Left lung (tissue), 10 donors: Measurements from ENCODE around the gene ADORA2A. TPM values are rescaled to one million over a fixed set of nuclear protein-coding genes. Genes with fewer than 3 reads are reported as not detected.

Source experiments
- ATAC-seq: fragments of 200-7000 bp; cut with Tn5 transposase; one replicate; pipeline ENCODE4 v1.9.1; 2020; ENCODE audit warnings: moderate library complexity
- DNase-seq, 4 donors: peaks; one replicate each; pipeline ENCODE4 v3.0.0-alpha.2; 2013 to 2020
- H3K27ac ChIP-seq, 2 donors: fragments of 200-600 bp; sonication (generic) in 1 of 2; one replicate each; pipeline versions ENCODE4 v1.5.0 to v1.8.0; 2020 to 2021
- H3K27me3 ChIP-seq, 2 donors: fragments of 200-600 bp; sonication (generic) in 1 of 2; one replicate each; pipeline versions ENCODE4 v1.5.0 to v1.8.0; 2020 to 2021
- H3K36me3 ChIP-seq, 2 donors: fragments of 200-600 bp; sonication (generic) in 1 of 2; one replicate each; pipeline versions ENCODE4 v1.5.0 to v1.8.0; 2020 to 2021
- H3K4me1 ChIP-seq, 2 donors: fragments of 200-600 bp; one replicate each; pipeline ENCODE4 v1.8.0; 2021
- H3K4me3 ChIP-seq, 2 donors: fragments of 200-600 bp; sonication (generic) in 1 of 2; one replicate each; pipeline versions ENCODE4 v1.5.0 to v1.8.0; 2020 to 2021; ENCODE audit warnings: mild to moderate bottlenecking in 1 of 2
- H3K9me3 ChIP-seq, 2 donors: fragments of 200-600 bp; sonication (generic) in 1 of 2; one replicate each; pipeline versions ENCODE4 v1.5.0 to v1.8.0; 2020 to 2021
- CTCF ChIP-seq, 2 donors: fragments of 200-600 bp; sonication (generic) in 1 of 2; IDR thresholded peaks; one replicate each; pipeline versions ENCODE4 v1.5.0 to v1.8.0; 2021; ENCODE audit warnings: antibody characterized with exemption in 2 of 2
- intact Hi-C, 2 donors: fragments of 100-400 bp; cut with DNase I; formaldehyde crosslinking; loops; one replicate each; pipeline versions ENCODE4 v1.11.2 to v1.14.2; 2022
- polyA plus RNA-seq, 6 donors: library from polyadenylated mRNA; unstranded; fragments of 120-200 nt; gene quantifications; one replicate each; pipeline ENCODE4 v1.2.1, GENCODE V29; 2013; ENCODE audit not compliant: insufficient read length in 6 of 6
- total RNA-seq, 2 donors: library from RNA; stranded (reverse); fragmentation: NEBNext Ultra II Directional; extraction: Animal tissue kit (Norgen Biotek cat#: 25700); gene quantifications; one replicate each; pipeline ENCODE4 v1.2.1, GENCODE V29; 2021
- donor health status: DM: no; HTN: yes; CAD: no.
- donor health status: DM: no; HTN: no; CAD: no.

Gene ADORA2A
- total and polyA plus RNA-seq, 8 donors: 11.5 to 31.9 (median 25.9) TPM

- DNase-seq (peak in 1 of 4 donors; percentile 61), ATAC-seq (no peak)
- Histone ChIP-seq H3K27ac (peak overlapping the region in 1 of 2 donors; percentile 79), H3K4me3 (peak overlapping the region in 1 of 2 donors; percentile 30), H3K4me1 (peaks cover 19 to 99% of the 10 kb centered on the region in 2 donors), H3K9me3 (no peaks in the 10 kb centered on the region), H3K36me3 (peaks cover 0 to 4% of the 10 kb centered on the region in 2 donors), H3K27me3 (peaks cover 0 to 8% of the 10 kb centered on the region in 2 donors)
- no peak for TF ChIP-seq CTCF (IDR thresholded peaks at IDR 0.05)
- intact Hi-C loops: loop anchor here in 1 of 2 donors (10.0 kb wide), 1 partner anchor 76 kb away; no protein-coding TSS in a partner anchor
Observed at GRCh38 chr22:24428751-24429410, 1.5 kb downstream of the ADORA2A start.

- DNase-seq (peak in 1 of 4 donors; percentile 88), ATAC-seq (peak; percentile 9)
- TF ChIP-seq CTCF (IDR thresholded peaks at IDR 0.05): no peak
- Histone ChIP-seq H3K27ac (peak overlapping the region in 1 of 2 donors; percentile 79), H3K36me3 (peaks cover 0 to 4% of the 10 kb centered on the region in 2 donors), H3K9me3 (no peaks in the 10 kb centered on the region), H3K4me1 (peaks cover 21 to 100% of the 10 kb centered on the region in 2 donors), H3K4me3 (peak overlapping the region in 1 of 2 donors; percentile 30), H3K27me3 (peaks cover 0 to 1% of the 10 kb centered on the region in 2 donors)
- intact Hi-C loops: loop anchor here in 1 of 2 donors (10.0 kb wide), 1 partner anchor 75 kb away; no protein-coding TSS in a partner anchor
Observed at GRCh38 chr22:24429411-24430365, 2.3 kb downstream of the ADORA2A start.

- intact Hi-C loops: no loop called here
- no peak overlapping the region for H3K4me3 ChIP-seq
- H3K27ac ChIP-seq: peak overlapping the region in 1 of 2 donors; percentile 97
- DNase-seq: peak in 1 of 4 donors; percentile 63
- ATAC-seq: no peak
- H3K4me1 ChIP-seq: peaks cover 21 to 100% of the 10 kb centered on the region in 2 donors
- no peaks in the 10 kb centered on the region for H3K27me3 ChIP-seq
- no peak for TF ChIP-seq CTCF (IDR thresholded peaks at IDR 0.05)
- H3K36me3 ChIP-seq: peaks cover 0 to 4% of the 10 kb centered on the region in 2 donors
- H3K9me3 ChIP-seq: no peaks in the 10 kb centered on the region
Observed at GRCh38 chr22:24430431-24431308, 3.3 kb downstream of the ADORA2A start.

- no peak for TF ChIP-seq CTCF (IDR thresholded peaks at IDR 0.05)
- intact Hi-C loops: no loop called here
- ATAC-seq (no peak), DNase-seq (peak in 1 of 4 donors; percentile 22)
- Histone ChIP-seq H3K9me3 (no peaks in the 10 kb centered on the region), H3K27ac (peak overlapping the region in 1 of 2 donors; percentile 97), H3K27me3 (no peaks in the 10 kb centered on the region), H3K4me1 (peaks cover 21 to 100% of the 10 kb centered on the region in 2 donors), H3K4me3 (no peak overlapping the region), H3K36me3 (peaks cover 0 to 4% of the 10 kb centered on the region in 2 donors)
Observed at GRCh38 chr22:24431309-24432034, 4.1 kb downstream of the ADORA2A start.
